K562 (cell line): ENCODE results near the gene ZNF346. TPM values are rescaled to one million over a fixed set of nuclear protein-coding genes. Genes with fewer than 3 reads are reported as not detected.
A peak's percentile ranks its signal among the peaks of the same experiment; 100 is the strongest.

Source experiments
- ATAC-seq: fragments of 200-7000 bp; cut with Tn5 transposase; 3 replicates; pipeline ENCODE4 v1.9.1; 2020; ENCODE audit warnings: moderate library complexity
- BruUV-seq: library from RNA; stranded (reverse); fragments of 400-500 nt; replicated peaks from 2 replicates; lab custom pipeline; 2021; lab: Mats Ljungman, UMichigan
- CTCF ChIA-PET: fragments of 300-600 bp; formaldehyde crosslinking; extraction: SDS; loops from one replicate; lab custom pipeline; 2021; ENCODE audit warnings: low intra/inter-chr PET ratio; lab: Yijun Ruan, JAX
- POLR2A ChIA-PET: fragments of 300-600, 350-650 bp; sonication (Branson Sonifier 250); formaldehyde crosslinking; extraction: SDS; loops from one replicate; lab custom pipeline; 2021; ENCODE audit warnings: antibody characterized with exemption, inconsistent platforms; lab: Yijun Ruan, JAX
- DNase-seq, 4 experiments: peaks; one replicate each; pipeline versions ENCODE4 v3.0.0 to v3.0.0-alpha.2; 2011 to 2018; ENCODE audit warnings: low spot score in 3 of 4, mixed read lengths in 3 of 4; ENCODE audit errors: extremely low read depth in 1 of 4
- FAIRE-seq: peaks from 2 replicates; lab custom pipeline; 2011; peaks lifted over from hg19 to GRCh38; lab: Jason Lieb, UNC
- H2AFZ ChIP-seq: 2 replicates; pipeline ENCODE4 v1.6.0; 2011; ENCODE audit warnings: low read depth, low read length, control low read depth, inconsistent platforms
- H3K27ac ChIP-seq: fragments of 200-600 bp; 3 replicates; pipeline ENCODE4 v1.8.0; 2011; ENCODE audit warnings: low read depth, mild to moderate bottlenecking, control low read depth, inconsistent platforms, low read length, moderate library complexity, mixed read lengths; ENCODE audit errors: extremely low read depth
- H3K27me3 ChIP-seq, 2 experiments: fragments of 300-600 bp in 1 of 2; 2 replicates in 1 of 2; 3 replicates in 1 of 2; pipeline versions ENCODE4 v1.6.0 to v1.8.0; 2011; ENCODE audit warnings: inconsistent platforms in 2 of 2, low read length in 2 of 2, mild to moderate bottlenecking in 1 of 2, mixed read lengths in 1 of 2, moderate library complexity in 1 of 2; ENCODE audit not compliant: control insufficient read depth in 2 of 2, insufficient read depth in 2 of 2
- H3K36me3 ChIP-seq: fragments of 300-600 bp; 3 replicates; pipeline ENCODE4 v1.8.0; 2011; ENCODE audit warnings: mild to moderate bottlenecking, low read length, inconsistent platforms; ENCODE audit not compliant: control insufficient read depth, insufficient read depth
- H3K4me1 ChIP-seq, 2 experiments: fragments of 200-600 bp in 1 of 2; replicated peaks in 1 of 2; 2 replicates in 1 of 2; 3 replicates in 1 of 2; pipeline versions ENCODE4 v1.5.1 to v1.8.0; 2011; ENCODE audit warnings: inconsistent platforms in 2 of 2, low read length in 2 of 2, mild to moderate bottlenecking in 1 of 2, mixed read lengths in 1 of 2, moderate library complexity in 1 of 2; ENCODE audit not compliant: control insufficient read depth in 2 of 2, insufficient read depth in 2 of 2
- H3K4me2 ChIP-seq: 2 replicates; pipeline ENCODE4 v1.6.1; 2011; ENCODE audit warnings: low read length, control low read depth, inconsistent platforms, mixed read lengths; ENCODE audit not compliant: insufficient read depth
- H3K4me3 ChIP-seq: fragments of 200-600 bp; sonication (generic), shearing (Covaris generic); 2 replicates; pipeline ENCODE4 v1.5.1; 2016; ENCODE audit warnings: control low read depth, inconsistent platforms
- H3K79me2 ChIP-seq: fragments of 200-600 bp; 3 replicates; pipeline ENCODE4 v1.8.0; 2011; ENCODE audit warnings: low read length, inconsistent platforms; ENCODE audit not compliant: control insufficient read depth, insufficient read depth
- H3K9ac ChIP-seq, 2 experiments: 2 replicates each; pipeline versions ENCODE4 v1.6.0 to v1.6.1; 2011; ENCODE audit warnings: low read depth in 2 of 2, low read length in 2 of 2, control low read depth in 1 of 2, inconsistent platforms in 1 of 2, mild to moderate bottlenecking in 1 of 2, mixed read lengths in 1 of 2; ENCODE audit not compliant: insufficient read depth in 1 of 2
- H3K9me1 ChIP-seq: one replicate; pipeline ENCODE4 v1.6.0; 2011; ENCODE audit warnings: inconsistent platforms, mild to moderate bottlenecking, low read length, moderate library complexity; ENCODE audit not compliant: control insufficient read depth, insufficient read depth
- H3K9me3 ChIP-seq: replicated peaks from 2 replicates; pipeline ENCODE4 v1.5.1; 2011; ENCODE audit warnings: low read depth, low read length, inconsistent platforms; ENCODE audit not compliant: control insufficient read depth, insufficient read depth
- H4K20me1 ChIP-seq: replicated peaks from 2 replicates; pipeline ENCODE4 v1.6.1; 2011; ENCODE audit warnings: low read length, inconsistent platforms, mixed read lengths; ENCODE audit not compliant: control insufficient read depth, insufficient read depth
- JUN ChIP-seq, 2 experiments: sonication (generic) in 1 of 2; formaldehyde crosslinking in 1 of 2; IDR thresholded peaks; 2 replicates each; pipeline versions ENCODE4 v1.6.1 to v1.8.0; 2012 to 2022; ENCODE audit warnings: borderline replicate concordance in 2 of 2, mild to moderate bottlenecking in 2 of 2, improper control_type of control experiment in 1 of 2, low read depth in 1 of 2, low read length in 1 of 2, missing genetic modification reagents in 1 of 2
- KDM1A ChIP-seq, 2 experiments: fragments of 450-650 bp; IDR thresholded peaks; 2 replicates each; pipeline ENCODE4 v1.6.1; 2016; ENCODE audit warnings: mild to moderate bottlenecking in 2 of 2
- KLF1 ChIP-seq: fragments of 450-650 bp; IDR thresholded peaks from 2 replicates; pipeline ENCODE4 v1.6.1; 2016; ENCODE audit warnings: missing genetic modification characterization, missing compliant biosample characterization
- LCOR ChIP-seq: sonication (generic); formaldehyde crosslinking; IDR thresholded peaks from 2 replicates; pipeline ENCODE4 v1.8.0; 2022; ENCODE audit warnings: mild to moderate bottlenecking, missing genetic modification reagents
- LEF1 ChIP-seq: fragments of 450-650 bp; IDR thresholded peaks from 2 replicates; pipeline ENCODE4 v1.6.1; 2016; ENCODE audit warnings: mild to moderate bottlenecking
- NR2C2 ChIP-seq, 2 experiments: fragments of 200-800 bp in 1 of 2; sonication (Bioruptor generic) in 1 of 2; sonication (generic) in 1 of 2; formaldehyde crosslinking in 1 of 2; IDR thresholded peaks; 2 replicates each; pipeline versions ENCODE4 v1.6.1 to v1.8.0; 2016 to 2022; ENCODE audit warnings: mild to moderate bottlenecking in 1 of 2, missing compliant biosample characterization in 1 of 2, missing genetic modification characterization in 1 of 2, missing genetic modification reagents in 1 of 2
- SNIP1 ChIP-seq: fragments of 450-650 bp; IDR thresholded peaks from 2 replicates; pipeline ENCODE4 v1.7.1; 2017; ENCODE audit warnings: low read depth, mild to moderate bottlenecking
- ZNF316 ChIP-seq: fragments of 450-650 bp; IDR thresholded peaks from 2 replicates; pipeline ENCODE4 v1.6.1; 2016
- WGBS: fragments of 100-300 bp; shearing (Covaris generic); methylation state at CpG from one replicate; pipeline ENCODE4 v1.1.6; 2016; ENCODE audit warnings: low coverage, mixed read lengths; ENCODE audit not compliant: insufficient coverage; ENCODE audit errors: missing lambda C conversion rate; 5-methylcytosine and 5-hydroxymethylcytosine counted together
- in situ Hi-C: fragments of 300-500 bp; cut with MboI; formaldehyde crosslinking; loops from 4 replicates; pipeline ENCODE4 v1.15.0; 2018; ENCODE audit warnings: inconsistent platforms, mixed read lengths
- intact Hi-C: fragments of 100-400 bp; cut with micrococcal nuclease; formaldehyde crosslinking; loops from 2 replicates; pipeline ENCODE4 v1.14.2; 2022
- polyA plus RNA-seq, 8 experiments: library from polyadenylated mRNA; depleted of rRNA in 4 of 8; stranded (reverse) in 5 of 8; unstranded in 3 of 8; fragments of >200 nt; fragmentation: Nextera tagmentation in 2 of 8; fragmentation: Illumina TruSeq in 1 of 8; extraction: Ambion mirVana in 2 of 8; extraction: Trizol in 1 of 8; gene quantifications; 2 replicates each; pipeline versions ENCODE4 v1.2.1 to v1.2.3, GENCODE V29; 2011 to 2014; ENCODE audit warnings: inconsistent platforms in 1 of 8, missing spikeins in 1 of 8
- total RNA-seq, 7 experiments: library from RNA; depleted of rRNA in 6 of 7; stranded (reverse); fragments of >200 nt in 6 of 7; fragmentation: Illumina TruSeq in 2 of 7; extraction: Trizol in 2 of 7; gene quantifications; 2 replicates each; pipeline versions ENCODE4 v1.2.1 to v1.2.3, GENCODE V29; 2011 to 2021; ENCODE audit warnings: low replicate concordance in 1 of 7
- TF ChIP-seq, protein P1 (sequence below): sonication (generic); formaldehyde crosslinking; IDR thresholded peaks from 2 replicates; pipeline ENCODE4 v1.8.0; 2022; ENCODE audit warnings: mild to moderate bottlenecking, missing genetic modification reagents
- TF ChIP-seq, protein P2 (sequence below): fragments of 250-450 bp; sonication (Bioruptor Pico); IDR thresholded peaks from 2 replicates; pipeline ENCODE4 v1.5.0; 2021; ENCODE audit warnings: mild to moderate bottlenecking, moderate library complexity

ZNF346 gene
- total and polyA plus RNA-seq, 9 of the 15 experiments (the other 6 are each of a cell fraction or from before 2014, with no cell fraction given) = 5.0 to 25.1 (median 20.1) TPM

DNA sequence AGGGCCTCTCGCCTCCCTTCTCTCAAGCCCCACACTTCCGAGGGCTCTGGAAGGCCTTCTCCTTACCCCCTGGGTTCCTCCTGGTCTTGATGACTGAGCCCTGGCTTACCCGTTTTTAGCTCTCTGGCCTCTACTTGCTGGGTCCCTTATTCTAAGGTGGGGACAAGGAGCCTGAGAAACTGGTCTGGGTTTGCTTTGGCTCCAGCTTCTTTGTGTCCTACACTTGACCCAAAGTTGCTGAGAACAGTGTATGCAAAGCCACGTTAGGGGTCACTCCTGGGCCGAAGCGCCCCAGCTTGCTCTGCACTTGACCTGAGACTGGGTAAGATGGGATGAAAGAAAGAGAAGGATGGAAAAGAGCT, 788 bp downstream of the ZNF346 start (continued):
- TF ChIP-seq JUN (IDR thresholded peaks at IDR 0.05; ENCODE audit: borderline replicate concordance, low read depth, low read length) (no peak), JUN (CRISPR knock-in tag; IDR thresholded peaks at IDR 0.05; ENCODE audit: borderline replicate concordance) (0 out of 2 replicates have a peak, but pooled peaks have one; percentile 53), KLF1 (tag) (no peak), NR2C2 (CRISPR knock-in tag; IDR thresholded peaks at IDR 0.05) (no peak), NR2C2 (tag; IDR thresholded peaks at IDR 0.05) (no peak)
- TF ChIP-seq, all 486 proteins: peak for 6

DNA sequence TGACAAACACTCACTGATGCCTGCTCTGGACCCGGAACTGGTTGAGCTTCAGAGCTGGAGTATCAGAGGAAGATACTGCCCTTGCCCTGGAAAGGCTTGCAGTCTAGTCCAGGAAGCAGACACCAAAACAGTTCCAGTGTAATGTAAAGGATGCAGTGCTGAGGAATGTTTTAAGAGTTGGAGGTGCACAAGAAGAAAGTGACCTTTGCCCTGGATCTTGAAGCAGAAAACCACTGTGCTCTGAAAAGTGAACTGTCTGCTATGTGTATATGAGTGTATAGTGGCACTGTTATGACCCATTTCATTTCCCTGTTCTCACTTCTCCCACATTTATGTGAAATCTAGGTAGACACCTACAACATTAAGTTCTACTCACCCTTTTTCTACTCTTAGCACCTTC, 2.1 kb downstream of the ZNF346 start:
- no TSS peak for BruUV-seq
- peaks cover 24 to 25% of the 10 kb centered on the region in 2 experiments; a peak in 4 of 5 replicates for H3K4me1 ChIP-seq
- H3K27me3 ChIP-seq = no peaks in the 10 kb centered on the region
- H3K79me2 ChIP-seq = peaks cover 73% of the 10 kb centered on the region
- in situ Hi-C loops (no loop called here), intact Hi-C loops (no loop called here)
- POLR2A ChIA-PET = interaction anchor here (0.6 kb wide), 1 partner anchor 148 kb away, joined by 3 read pairs; no protein-coding TSS in a partner anchor
- H3K4me3 ChIP-seq = no peak overlapping the region
- H3K9me3 ChIP-seq = no peaks in the 10 kb centered on the region; the same call in 1 of the 2 replicates
- ATAC-seq (no peak), DNase-seq (no peak), FAIRE-seq (no peak)
- no peaks in the 10 kb centered on the region for H3K9me1 ChIP-seq
- H3K4me2 ChIP-seq = peak overlapping the region; percentile 51
- H3K27ac ChIP-seq = peak overlapping the region; percentile 64
- H2AFZ ChIP-seq = 0 out of 2 replicates have a peak overlapping the region, but pooled peaks have one; percentile 10
- peaks cover 34% of the 10 kb centered on the region for H3K36me3 ChIP-seq
- 92% methylated on average over 1 of the region's 1 CpG for WGBS
- CTCF ChIA-PET = no interaction called here
- peak overlapping the region in 1 of 2 experiments; percentile 36; a peak in 2 of 4 replicates for H3K9ac ChIP-seq
- H4K20me1 ChIP-seq = no peaks in the 10 kb centered on the region
- no peak for TF ChIP-seq LCOR
- TF ChIP-seq LEF1 = no peak
- TF ChIP-seq KDM1A (IDR thresholded peaks at IDR 0.05) = peak in 1 of 2 experiments; percentile 31; a peak in 1 of 4 replicates
- TF ChIP-seq SNIP1 = no peak
- TF ChIP-seq, protein P1, sequence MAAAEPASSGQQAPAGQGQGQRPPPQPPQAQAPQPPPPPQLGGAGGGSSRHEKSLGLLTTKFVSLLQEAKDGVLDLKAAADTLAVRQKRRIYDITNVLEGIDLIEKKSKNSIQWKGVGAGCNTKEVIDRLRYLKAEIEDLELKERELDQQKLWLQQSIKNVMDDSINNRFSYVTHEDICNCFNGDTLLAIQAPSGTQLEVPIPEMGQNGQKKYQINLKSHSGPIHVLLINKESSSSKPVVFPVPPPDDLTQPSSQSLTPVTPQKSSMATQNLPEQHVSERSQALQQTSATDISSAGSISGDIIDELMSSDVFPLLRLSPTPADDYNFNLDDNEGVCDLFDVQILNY = no peak
- TF ChIP-seq, protein P2, sequence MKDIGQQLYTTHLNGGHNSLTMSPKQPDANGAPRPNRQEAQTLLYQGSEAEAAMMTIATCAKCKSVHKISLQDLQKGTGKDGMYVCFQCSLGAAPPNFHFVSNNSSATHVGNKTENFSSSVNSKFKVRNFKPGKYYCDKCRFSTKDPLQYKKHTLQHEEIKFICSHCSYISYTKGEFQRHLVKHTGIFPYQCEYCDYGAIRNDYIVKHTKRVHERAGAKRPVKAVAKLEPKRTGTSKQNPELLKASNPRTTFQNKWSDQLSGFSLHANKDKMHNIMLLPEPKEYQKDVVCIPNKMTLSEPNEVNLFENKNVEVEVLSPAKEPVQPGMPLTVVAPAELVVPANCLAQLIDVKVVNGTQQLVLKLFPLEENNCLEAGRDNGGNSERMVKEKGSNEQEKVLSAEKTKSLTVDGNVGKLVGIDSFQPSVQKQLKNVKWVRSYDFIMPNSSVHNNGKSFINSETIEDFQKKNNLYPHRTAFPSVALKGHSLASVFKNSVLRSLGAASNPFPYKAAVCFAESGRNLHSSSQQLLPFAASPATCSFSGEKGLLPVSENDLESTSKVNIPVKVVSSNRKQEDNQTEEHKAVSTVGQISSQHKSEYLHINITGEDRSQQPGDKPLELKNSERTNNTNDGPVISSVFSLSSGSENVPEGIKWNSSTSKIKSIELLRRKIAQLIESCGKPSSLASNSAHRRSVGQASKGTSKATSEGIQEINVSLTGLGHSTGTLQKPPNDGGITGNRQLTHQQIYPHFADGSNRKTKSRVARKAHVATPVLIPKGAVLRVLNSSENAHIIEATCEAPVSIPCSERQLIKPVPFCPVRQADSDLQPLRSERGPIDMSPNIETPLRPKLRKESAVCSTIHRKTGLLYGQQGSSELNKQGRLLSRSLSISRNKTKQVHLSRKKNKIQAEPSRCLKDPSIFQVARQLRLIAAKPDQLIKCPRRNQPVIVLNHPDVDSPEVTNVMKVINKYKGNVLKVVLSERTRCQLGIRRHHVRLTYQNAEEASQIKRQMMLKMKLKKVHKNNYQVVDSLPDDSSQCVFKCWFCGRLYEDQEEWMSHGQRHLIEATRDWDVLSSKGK (CRISPR knock-in tag) = no peak
- TF ChIP-seq ZNF316 = peak; percentile 50
